Stimulated activated CD8-positive, alpha-beta memory T cell treated with anti-CD3 and anti-CD28 coated beads, Interleukin-4, amount 100 ng/mL, for 48 hours (primary cell): Measurements from ENCODE around the gene TRMT6.

ENCODE experiments used
- DNase-seq: peaks from one replicate; pipeline ENCODE4 v3.0.0-alpha.2; 2020

Gene TRMT6

DNA sequence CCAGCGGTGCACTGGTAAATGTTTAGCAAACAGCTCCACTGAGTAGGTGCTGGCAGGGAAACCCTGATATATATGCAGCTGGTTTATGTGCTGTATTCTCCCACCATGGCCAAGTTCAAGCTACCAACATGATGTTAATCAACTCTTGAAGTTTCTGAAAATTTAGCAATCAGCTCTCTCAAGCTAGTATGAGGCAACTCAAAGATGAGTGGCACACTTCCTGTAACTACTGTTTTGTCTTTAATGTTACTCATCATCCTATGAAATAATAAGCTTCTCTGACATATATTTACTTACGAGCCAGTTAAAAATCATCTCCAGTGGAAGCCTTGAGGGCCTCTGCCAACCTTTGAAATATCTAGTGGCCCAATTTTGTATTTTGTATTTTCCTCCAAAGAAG is 54.7 kb downstream of the TRMT6 start:
- no peak for DNase-seq

DNA sequence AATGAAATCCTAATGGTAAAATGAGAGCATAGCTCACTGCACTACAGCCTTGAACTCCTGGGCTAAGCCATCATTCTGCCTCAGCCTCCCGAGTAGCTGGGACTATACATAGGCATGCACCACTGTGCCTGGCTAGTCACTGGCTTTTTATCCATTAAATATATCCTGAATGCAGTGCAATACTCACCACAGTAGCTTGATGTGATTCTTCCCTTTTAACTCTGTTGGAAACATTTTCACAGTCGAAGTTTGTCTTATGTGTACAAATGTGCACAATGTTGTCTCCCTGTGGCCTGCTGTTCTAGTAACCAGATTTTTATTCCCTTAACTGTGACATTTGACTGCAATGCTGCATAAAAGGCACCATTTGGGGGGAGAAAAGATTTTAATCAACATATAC is 56.7 kb downstream of the TRMT6 start:
- DNase-seq = no peak

DNA sequence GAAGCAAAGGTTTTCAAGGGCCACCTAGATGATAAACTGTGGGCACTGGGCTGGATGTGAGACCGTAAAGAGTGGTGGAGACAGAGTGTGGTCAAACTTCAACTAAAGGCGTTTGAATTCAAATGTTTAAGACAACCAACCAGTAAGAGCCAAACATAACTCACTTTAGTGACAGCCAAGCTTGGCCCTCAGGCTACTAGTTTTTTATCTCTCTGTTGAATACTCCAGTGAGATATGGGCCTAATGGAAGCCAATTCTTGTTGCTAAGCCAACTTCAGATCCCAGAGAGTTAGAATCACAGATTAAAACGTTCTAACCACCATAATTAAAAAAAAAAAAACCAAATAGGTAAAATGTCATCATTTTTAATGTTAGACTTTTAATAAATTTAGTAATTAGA is 57.3 kb downstream of the TRMT6 start:
- no peak for DNase-seq

DNA sequence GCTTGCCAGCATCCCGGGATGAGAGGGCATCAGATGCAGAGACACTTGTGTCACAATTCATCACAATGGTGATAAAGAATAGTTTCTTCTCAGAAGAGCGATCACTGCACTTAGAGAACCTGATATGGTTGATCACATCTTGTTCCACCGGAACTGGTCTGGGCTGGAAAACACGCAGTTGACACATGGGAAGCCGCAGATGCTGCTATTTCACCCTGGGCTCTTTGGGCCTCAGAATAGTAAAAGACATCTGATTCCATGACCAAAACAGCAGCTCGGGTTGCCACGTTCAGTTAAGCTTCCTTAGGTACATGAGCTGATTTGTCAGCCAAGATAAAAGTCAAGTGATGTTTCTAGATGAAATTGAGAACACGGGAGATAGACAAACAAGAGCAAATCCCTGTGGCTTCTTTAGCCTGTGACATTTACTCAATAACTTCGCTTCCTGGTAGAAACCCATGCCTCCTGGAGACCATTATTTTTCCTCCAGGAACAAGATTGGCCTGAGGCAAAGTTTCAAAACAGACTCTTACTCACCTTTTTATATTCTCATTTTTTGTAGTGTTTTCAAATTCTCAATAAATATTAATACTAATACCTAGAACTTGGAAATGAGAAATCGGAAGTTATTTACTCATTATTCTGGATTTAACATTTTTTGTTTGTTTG is 59.4 kb downstream of the TRMT6 start:
- DNase-seq = no peak

DNA sequence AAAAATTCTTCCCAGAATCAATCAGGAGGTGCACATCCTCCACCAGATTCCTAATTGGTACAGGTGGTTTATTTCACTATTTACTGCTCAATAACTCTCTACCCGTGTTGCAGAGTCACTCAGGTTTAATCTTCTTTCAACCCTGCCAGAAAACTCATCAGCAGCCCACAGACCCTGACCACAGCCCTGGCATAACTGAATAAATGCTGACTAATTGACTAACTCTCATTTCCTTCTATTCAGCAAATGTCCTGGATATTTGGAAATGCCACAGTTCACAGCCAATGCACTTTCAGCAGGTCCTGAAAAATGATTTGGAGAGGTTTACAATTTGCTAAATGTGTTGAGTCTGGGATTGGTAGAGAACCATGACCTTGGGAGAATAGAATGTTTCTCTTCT is 62.3 kb downstream of the TRMT6 start:
- DNase-seq = no peak

DNA sequence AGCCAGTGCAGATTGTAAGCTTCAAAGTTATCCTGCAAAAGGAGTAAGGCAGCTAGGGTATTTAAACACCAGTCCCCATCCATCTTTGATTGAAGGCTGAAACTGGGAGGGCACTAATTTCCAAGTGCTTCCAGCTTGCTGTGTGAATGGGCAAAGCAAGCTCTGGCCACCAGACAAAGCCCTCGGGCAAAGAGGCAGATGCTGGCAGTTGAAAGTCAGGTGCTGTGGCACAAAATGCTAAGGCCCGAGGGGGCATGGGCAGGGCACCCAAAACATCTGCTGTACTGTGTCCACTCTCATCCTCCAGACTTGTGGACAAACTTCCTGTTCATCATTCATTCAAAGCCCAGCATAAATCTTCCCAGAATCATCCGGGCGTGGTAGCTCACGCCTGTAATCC is 62.9 kb downstream of the TRMT6 start:
- no peak for DNase-seq
